HG03066 (cell line): Measurements from ENCODE around the gene CUX1.
"Not testable (repeated sequence)": the region's sequence is repeated elsewhere in the genome, so short reads cannot be mapped to it uniquely, and the experiment has no call there.

Experiments used
- ATAC-seq: cut with Tn5 transposase; IDR thresholded peaks from one replicate; pipeline ENCODE4 v1.9.1; 2021; ENCODE audit warnings: low read depth; ENCODE audit not compliant: unreplicated experiment

CUX1 gene

DNA sequence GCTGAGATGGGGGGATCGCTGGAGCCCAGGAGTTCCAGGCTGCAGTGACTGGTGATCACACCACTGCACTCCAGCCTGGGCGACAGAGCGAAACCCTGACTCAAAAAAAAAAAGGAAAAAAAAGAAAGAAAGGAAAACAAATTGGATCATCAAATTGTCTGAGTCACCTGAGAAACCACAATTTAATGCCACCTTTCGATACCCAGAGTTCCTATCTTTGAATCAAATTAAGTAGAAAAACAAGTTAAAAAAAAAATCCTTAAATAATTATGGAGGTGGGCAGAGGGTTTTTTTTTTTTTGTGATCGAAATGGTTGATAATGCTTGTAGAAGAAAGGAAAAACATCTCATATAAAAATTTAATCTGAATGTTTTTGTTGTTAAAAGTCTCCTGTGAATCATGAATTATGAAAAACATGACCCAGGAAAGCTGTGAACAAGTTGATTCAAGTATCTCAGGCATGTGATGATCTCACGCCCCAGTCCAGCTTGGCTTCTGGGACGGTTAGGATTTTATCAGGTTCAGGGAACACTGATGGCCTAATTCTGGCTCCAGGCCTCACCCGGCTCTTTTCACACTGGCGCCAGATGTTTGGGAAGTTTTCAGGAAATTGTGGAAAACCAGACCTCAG is 25.3 kb upstream of the CUX1 start:
- ATAC-seq: no peak

DNA sequence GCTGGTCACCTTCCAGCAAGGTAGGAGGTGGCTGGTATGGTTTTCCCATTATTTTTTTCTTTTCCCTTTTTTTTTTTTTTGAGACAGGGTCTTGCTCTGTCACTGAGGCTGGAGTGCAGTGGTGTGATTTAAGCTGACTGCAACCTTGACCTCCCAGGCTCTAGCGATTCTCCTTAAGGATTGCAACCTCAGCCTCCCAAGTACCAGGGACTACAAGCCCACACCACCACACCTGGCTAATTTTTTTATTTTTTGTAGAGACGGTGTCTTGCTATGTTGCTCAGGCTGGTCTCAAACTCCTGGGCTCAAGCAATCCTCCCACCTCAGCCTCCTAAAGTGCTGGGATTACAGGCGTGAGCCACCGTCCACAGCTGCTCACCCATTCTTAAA is 24.7 kb upstream of the CUX1 start:
- not testable (repeated sequence) for ATAC-seq

DNA sequence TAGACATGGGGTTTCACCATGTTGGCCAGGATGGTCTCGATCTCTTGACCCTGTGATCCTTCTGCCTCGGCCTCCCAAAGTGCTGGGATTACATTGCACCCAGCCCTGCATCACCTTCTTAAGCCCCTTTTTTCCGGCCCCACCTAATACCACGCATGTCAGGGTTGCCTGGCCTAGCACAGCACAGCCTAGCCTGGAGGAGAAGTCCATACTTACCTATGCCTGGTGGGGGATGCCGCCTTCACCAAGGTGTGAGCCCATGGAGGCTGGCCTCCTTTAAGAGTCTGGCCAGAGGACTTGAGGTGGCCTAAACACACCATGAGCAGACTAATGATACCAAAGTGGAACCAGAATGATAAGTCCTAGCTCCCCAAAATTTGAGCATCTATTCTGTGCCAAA is 22.0 kb upstream of the CUX1 start:
- no peak for ATAC-seq

DNA sequence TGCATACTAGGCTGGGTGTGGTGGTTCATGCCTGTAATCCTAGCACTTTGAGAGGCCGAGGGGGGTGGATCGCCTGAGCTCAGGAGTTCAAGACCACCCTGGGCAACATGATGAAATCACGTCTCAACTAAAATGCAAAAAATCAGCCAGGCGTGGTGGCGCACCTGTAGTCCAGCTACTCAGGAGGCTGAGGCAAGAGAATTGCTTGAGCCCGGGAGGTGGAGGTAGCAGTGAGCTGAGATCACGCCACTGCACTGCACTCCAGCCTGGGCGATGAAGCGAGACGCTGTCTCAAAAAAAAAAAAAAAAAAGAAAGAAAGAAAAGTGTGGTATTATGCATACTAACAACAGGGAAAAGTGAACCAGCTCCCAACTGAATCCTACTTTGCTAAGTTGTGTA is 19.3 kb upstream of the CUX1 start:
- ATAC-seq: not testable (repeated sequence)

DNA sequence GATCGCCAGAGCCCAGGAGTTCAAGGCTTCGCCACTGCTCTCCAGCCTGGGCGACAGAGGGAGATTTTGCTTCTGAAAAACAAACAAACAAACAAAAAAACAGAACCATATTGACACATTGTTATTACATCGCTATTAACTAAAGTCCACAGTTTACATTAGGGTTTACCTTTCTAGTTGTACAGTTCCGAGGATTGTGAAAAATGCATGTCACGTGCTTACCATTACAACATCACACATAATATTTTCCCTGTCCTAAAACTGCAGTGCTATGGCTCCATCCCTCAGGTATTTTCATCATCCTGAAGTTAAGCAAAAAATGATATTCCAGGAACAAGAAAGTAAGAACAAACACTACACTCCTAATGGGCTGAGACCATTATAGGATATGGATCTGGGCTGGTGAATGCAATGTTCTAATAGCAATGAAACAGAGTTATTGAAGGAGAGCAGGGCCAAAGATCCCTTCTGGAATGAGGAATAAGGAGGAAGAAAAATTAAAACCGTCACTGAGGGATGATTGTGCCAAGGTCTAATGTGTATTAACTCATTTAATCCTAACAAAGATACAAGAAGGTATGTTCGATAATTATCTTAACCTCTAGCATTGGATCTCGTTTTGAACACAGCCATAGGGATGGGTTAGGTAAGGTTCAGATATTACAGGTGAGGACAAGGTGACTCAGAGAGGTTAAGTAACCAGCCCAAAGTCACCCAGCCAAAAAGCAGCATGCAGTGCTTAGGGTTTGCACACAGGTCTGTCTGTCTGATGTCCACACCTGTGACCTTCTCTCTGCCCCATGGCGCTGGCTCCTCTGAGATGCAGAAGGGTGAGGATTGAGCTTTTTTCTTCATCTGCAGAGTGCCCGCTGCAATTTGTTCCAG is 14.0 kb upstream of the CUX1 start:
- ATAC-seq: no peak

DNA sequence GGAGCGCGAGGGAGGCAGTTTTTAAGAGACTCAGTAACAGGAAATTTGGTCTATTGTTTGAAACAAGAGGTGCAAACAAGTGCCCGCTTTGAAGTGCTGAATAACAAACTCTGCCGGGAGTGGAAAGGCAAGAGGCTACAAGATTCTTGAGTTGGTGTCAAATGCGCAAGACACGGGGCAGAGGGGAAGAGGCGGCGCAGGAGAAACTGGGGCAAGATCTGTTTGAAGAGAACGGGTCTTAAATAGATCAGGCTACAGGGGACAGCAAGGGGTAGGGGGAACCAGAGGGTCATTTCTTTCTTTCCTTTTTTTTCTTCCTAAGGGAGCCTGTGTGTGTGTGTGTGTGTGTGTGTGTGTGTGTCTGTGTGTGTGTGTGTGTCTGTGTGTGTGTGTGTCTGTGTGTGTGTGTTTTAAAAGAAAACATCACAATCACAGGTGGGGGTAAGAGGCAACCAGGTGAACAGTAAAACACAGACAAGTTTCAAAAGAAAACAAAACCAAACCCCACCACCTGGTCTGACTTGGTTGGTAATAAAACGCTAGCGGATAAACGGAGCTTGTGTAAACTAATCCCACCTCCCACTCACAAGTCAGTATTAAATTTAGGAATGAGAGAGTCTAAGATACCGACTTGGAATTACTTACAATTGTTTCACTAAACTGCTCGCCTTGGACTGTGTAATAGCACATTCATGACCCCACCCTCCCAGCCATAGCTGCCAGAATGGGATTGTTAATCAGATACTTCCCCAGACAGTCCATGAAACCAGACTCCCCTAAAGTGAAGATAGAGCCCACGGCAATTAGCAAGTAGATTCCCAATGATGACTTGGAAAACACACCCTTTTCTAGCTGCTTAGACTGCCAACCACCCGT is 13.1 kb upstream of the CUX1 start:
- no peak for ATAC-seq

DNA sequence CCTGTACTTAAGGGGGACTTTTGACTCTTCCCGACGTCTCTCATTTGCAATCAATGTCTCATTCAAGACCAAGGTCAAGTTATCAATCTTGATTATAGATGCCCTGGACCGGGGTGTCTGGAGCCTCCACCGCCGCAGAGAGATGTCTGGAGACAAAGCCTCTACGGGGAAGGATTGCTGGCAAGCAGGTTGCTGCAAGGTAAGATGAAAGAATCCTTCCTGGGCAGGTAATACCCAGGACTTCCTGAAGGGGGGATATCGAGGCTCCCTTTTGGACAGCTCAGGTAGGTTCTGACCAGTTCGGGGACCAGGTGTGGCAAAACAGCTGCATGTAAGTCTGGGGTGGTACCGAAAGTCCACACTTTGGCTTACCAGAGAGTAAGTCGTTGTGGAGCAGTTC is 12.5 kb upstream of the CUX1 start:
- no peak for ATAC-seq

DNA sequence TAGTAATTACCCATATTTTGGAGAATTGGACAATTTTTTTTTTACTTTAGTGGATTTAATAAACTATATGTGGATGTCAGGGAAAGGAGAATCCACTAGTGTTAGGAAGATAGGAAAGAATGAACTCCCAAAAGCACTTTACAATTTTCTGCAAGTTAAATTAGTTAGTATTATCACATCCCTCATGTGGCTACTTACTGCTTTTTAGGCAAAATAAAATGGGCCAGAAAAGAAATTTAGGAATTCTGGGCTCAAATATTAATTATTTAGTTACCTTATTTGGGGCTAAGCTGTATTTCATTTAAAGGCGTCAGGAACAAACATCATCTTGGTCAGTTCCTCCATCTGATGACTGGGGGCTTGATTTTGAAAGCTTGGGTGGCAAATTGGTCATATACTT is 4.8 kb upstream of the CUX1 start:
- ATAC-seq: no peak

DNA sequence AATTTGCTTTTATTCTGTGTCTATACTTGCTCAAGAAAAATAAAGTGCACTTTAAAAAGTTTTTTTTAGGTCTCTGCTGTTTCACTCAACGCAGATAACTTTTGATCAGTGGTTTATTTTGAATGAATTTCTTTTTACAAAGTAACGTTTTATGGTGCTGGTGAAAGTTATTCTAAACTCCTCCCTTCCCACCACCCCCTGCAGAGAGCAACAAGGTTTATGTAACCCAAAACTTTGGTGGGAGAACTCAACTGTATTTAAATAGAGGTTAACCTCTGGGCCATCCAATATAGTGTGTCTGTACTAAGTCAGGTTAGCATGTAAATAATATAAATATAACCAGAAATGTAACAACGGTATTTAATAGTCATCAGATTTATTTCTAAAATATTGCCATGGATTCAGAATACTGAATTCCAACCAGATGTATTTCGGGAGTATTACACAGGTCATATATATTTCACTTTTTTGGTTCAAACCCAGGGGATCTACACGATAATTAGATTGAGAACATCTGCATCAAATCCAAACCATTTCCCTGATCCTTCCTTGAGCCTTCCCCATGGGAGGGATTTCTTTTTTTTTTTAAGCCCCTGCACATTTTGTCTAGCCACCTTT is 3.9 kb upstream of the CUX1 start:
- ATAC-seq: no peak

DNA sequence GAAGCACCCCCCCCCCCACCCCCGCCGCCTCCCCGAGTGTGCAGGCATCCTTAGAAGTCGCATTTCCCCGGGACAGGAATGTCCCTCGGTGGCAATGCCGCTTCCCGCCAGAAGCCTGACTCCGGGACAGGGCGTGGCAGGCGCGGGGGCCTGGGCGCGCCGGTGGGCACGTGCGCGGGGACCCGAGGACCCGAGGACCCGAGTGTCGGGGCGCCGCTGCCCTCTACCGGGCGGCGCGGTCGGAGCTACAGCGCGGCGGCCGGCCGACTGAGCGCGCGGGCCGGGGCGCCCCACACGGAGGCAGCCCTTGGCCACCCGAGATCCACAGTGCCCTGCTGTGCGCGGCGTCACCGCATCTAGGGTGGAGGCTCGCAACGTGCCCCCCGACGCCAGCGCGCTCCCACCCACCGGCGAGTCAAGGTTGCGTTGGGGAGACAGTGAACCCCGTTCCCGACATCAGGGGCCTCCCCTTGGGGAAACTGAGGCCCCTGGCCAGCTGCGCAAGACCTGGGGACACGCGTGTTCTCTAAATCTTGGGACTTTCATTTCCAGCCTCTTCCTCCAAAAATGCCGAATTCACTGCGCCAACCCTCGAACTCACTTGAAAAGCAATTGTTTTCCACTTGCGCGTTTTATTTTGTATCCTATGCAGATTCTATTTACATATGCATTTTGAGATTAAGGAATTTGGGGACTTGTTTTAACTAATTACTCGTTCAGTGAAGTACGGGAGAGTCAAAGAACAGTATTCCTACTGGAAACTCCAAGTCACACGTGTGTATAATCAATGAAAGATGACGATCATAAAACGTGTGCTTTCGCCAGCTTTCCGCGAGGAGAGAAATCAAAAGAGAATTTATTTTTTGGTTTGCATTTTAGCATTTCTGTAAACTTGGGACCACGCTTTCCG is 3.1 kb upstream of the CUX1 start:
- ATAC-seq: no peak

DNA sequence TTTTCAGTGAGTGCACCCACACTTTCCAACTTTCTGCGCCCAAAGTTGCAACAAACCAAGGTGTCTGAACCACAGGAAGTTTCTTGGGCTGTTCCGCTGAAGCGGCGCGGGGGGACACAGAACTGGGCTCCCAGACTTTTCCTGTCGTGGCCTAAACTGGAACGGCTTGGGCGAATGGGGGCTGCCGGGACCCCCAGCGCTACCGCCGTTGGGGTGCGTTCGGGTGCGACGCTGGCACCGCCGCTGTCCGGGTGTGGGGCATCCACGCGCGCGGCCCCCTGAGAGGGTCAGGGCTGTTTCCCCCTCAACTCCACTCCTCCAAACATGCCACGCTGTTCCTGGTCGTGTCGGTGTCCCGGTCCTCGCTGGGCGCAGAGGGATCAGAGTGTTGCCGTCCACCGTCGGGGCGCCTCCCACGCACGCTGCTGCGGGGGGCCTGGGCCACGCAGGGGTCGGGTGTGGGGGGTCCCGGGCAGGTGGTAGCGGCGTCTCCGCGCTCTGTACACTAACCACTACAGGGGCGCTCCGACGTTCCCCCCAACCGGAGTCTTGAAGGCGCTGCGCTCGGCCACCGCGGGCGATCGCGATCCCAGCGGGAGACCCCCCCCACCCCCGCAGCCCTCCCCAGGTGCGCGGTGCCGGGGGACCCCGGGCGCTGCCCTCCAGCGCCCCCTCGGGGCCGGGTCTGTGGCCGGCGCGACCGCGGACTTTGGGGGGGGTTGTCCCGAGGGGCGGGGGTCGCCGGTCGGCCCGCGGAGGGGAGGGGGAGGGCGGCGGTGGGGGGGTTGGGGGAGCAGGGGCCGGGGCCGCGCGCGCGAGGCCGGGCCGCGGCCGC is 2.2 kb upstream of the CUX1 start:
- peak; percentile 26 for ATAC-seq

DNA sequence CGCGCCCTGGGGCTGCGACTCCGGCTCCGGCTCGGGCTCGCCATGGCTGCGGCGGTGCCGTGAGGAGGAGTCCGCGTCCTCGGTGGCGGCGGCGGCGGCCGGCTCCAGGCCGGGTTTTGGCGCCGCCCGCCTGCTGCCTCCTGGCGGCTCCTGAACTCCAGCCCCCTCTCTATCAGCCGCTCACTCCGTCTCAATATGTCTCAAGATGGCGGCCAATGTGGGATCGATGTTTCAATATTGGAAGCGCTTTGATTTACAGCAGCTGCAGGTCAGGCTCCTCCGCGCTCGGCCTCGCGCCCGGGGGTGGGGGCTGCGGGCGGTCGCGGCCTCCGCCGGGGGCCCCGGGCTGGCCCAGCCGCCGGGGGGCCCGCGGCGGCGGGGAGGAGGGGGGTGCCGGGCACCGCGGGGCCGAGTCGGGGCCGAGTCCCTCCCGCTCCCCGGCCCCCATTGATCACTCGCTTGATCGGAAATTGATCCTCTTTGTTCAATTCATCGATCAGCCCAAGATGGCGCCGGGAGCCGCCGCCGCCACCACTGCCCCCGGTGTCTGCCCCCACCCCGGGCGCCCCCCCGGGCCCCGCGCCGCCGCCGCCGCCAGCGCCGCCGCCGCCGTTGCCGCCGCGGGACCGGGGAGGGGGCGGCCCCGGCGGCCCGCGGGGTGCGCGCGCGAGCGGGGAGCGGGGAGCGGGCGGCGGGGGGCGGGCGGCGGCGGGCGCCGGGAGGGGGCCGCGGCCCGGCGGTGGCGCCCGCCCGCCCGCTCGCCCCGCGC is 1.4 kb upstream of the CUX1 start:
- ATAC-seq: peak; percentile 52

DNA sequence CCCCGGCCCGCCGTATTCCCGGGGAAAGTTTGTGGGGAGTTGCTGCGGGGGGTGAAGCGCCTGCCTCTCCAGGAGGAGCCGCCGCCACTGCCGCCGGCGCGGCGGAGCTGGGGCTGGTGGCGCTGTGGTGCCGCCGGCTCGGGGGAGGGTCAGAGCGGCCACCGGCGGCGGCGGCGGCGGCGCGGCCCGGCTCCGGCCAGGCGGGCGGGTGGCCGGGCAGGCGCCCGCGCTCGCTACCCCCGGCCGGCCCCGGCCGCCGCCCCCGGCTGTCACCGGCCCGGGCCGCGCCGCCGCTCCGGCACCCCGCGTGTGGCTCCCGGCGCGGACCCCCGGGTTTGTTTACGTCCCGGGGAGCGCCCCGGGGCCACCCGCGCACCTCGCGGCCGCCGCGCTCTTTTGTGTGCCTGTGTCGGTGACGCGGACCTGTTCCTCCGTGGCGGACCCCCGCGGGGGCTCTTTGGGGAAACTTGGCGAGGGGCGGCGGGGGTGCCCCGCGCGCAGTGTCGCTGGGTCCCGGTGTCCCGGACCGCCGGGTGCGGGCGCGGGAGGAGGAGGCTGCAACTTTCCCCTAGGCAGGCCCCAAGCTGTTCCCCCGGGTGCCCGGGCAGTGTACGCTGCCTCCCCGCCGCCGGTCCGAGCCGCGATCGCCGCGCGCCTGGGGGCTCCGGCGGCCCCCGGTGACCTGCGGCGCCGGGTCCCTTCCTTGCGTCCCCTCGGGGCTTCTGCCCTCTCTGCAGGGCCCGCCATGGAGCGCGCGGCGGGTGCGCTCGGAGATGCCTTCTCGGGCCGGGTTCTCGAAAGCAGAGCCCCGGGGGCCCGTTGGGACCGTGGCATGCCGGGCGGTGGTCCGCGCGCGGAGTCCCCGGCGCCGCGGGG is 593 bp upstream of the CUX1 start:
- ATAC-seq: no peak

DNA sequence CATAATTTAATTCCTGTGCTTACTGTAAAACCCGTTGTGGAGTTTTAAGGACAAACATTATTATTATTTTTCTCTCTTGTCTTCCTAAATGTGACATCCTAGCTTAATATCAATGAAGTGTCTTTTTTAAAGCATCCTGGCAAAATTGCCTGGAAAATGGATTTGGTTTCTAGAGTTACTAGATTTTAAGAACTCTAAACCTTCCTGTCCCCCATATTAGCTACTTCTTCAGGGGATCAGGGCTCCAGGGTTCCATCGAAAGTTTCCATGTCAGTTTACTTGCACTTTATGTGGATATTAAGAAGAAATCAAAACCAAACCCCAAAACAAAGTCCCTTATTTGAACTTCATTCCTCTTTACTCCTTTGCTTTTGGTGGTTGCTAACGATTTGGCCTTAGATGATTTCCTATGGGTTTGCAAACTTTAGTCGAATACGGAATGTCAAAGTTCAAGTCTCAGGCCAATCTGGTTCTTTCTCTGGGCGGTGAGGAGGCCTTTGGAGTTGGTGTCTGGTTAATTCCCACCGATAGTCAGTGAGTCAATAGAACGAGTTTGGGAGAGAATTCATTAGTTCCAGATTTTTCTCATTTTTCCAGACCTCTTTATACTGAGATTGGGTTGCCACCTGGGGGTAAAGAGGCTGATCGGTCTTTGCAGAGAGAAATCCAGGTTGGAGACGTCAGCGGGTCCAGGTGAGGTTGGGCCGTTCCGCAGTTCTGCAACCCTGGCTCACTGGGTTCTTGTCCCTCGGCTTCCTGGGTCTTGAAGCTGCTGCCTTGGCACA is 1.1 kb downstream of the CUX1 start:
- no peak for ATAC-seq

DNA sequence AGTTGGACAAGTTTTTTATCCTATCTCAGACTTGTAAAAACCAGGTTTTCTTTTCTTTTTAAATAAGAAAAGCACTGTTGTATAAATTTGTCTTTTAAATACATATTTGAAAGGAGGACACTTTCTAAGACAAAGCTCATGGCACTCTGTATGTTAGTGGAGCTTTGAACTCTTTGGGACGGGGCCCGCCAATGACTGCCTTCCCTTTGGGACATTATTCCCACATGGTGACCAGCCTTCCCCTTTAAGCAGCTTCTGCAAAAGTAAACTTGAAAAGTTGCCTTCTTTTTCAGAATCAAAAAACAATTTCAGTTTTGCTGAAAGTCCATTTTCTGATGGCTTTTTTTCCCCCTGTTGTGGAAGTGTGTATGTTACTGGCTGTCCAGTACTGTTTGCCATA is 1.8 kb downstream of the CUX1 start:
- no peak for ATAC-seq

DNA sequence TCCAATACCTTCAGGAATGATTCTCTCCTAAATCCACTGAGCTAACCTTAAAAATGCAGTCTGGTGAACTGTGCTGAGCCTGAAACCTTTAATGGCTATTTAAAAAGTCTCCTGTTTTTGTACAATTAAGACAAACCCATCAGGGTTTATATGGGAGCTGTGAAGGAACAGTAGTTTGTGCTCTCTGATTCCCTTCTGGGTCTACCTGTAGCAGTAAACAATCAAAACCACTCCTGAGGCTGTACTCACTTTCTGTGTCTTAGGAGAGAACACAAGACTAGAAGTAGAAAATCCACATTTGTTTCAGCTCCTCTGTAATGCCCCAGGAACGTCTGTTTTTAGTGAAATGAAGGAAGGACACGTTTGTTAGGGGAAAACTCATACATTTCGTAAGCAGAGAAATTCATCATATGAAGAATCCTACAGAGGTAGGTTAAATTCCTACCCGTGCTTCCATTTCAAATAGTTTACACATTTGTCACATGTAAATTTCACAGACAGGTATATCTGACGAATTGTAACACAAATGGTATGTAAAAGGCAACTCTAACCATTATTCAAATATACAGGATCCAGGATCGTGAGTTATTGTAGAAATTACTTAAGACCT is 2.6 kb downstream of the CUX1 start:
- no peak for ATAC-seq
